ENCODE results near the gene FCER2. TPM values are rescaled to one million over a fixed set of nuclear protein-coding genes. Genes with fewer than 3 reads are reported as not detected.

Gene FCER2
- polyA plus RNA-seq, 3 donors = 1.1 to 4.1 (median 2.1) TPM

DNA sequence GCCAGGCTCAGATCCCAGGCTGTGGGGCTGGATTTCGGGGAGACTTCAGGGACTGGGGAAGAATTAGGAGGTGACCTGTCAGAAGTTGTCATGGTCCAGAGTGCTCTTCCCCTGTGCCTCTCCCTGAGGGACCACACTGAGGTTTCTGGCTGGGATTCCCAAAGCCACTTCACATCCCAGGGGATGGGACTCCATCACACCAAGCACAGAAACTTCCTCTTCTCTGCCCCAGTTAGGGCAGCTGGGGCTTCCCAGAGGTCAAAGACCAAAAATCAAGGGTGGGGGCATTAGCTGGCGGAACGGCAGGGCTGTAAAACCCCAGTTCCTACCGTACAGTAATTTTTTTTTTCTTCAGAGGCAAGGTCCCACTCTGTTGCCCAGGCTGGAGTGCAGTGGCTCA is 7.4 kb downstream of the FCER2 start:
- H2AFZ ChIP-seq (ENCODE audit: insufficient read depth, low read depth, low read length, poor library complexity, severe bottlenecking) = peak overlapping the region; percentile 35
- H3K27ac Mint-ChIP-seq = peak overlapping the region in 2 of 7 donors; percentile 15 to 78
- intact Hi-C loops (cut with micrococcal nuclease) = no loop called here

GRCh38 chr19:7692417-7693088 is 9.4 kb downstream of the FCER2 start:
- Mint-ChIP-seq H3K27me3 (ENCODE audit: low read depth in 3 of 3) (peaks cover 0 to 6% (median 6%) of the 10 kb centered on the region in 3 donors), H3K4me3 (no peak overlapping the region), H3K9me3 (peaks cover 0 to 5% (median 0%) of the 10 kb centered on the region in 7 donors), H3K36me3 (no peaks in the 10 kb centered on the region), H3K4me1 (peaks cover 25% of the 10 kb centered on the region), H3K27ac (no peak overlapping the region)
- H3K9me3 ChIP-seq (replicated peaks in 1 of 2; ENCODE audit: control insufficient read depth in 1 of 2, insufficient read depth in 1 of 2, low read length in 2 of 2) = no peaks in the 10 kb centered on the region
- intact Hi-C loops (cut with micrococcal nuclease) = no loop called here
- no peak overlapping the region for H3K4me2 ChIP-seq (replicated peaks; ENCODE audit: extremely low read depth, low read length, poor library complexity, severe bottlenecking)
- no peaks in the 10 kb centered on the region for H3K79me2 ChIP-seq (ENCODE audit: insufficient read depth, low read length)
- no peak for DNase-seq
- no peak overlapping the region for H3K9ac ChIP-seq (ENCODE audit: insufficient read depth, low read length, poor library complexity, severe bottlenecking)
- H3K27ac ChIP-seq (ENCODE audit: low read depth in 1 of 2, low read length in 2 of 2) = no peak overlapping the region
- no peak overlapping the region for H2AFZ ChIP-seq (ENCODE audit: insufficient read depth, low read depth, low read length, poor library complexity, severe bottlenecking)
- peaks cover 19 to 24% of the 10 kb centered on the region in 2 donors for H3K4me1 ChIP-seq (ENCODE audit: control insufficient read depth in 1 of 2, insufficient read depth in 2 of 2, low read length in 2 of 2)
- H4K20me1 ChIP-seq (ENCODE audit: insufficient read depth, low read length) = no peaks in the 10 kb centered on the region
- TF ChIP-seq CTCF (IDR thresholded peaks at IDR 0.05) = no peak
- no peaks in the 10 kb centered on the region for H3K27me3 ChIP-seq (ENCODE audit: control insufficient read depth in 2 of 2, insufficient read depth in 2 of 2, low read length in 2 of 2)
- 96% methylated on average over 13 of the region's 13 CpGs for WGBS (ENCODE audit: insufficient coverage)
- H3K4me3 ChIP-seq (replicated peaks in 1 of 3; ENCODE audit: low read depth in 2 of 3, low read length in 3 of 3) = no peak overlapping the region
- H3K36me3 ChIP-seq (replicated peaks in 1 of 2; ENCODE audit: control insufficient read depth in 1 of 2, insufficient read depth in 2 of 2, low read length in 2 of 2) = no peaks in the 10 kb centered on the region

More for the DNA sequence above, 7.4 kb downstream of the FCER2 start:
- H3K4me1 Mint-ChIP-seq = peaks cover 28% of the 10 kb centered on the region
- H3K4me3 ChIP-seq (replicated peaks in 1 of 3; ENCODE audit: low read depth in 2 of 3, low read length in 3 of 3) = no peak overlapping the region
- H3K9ac ChIP-seq (ENCODE audit: insufficient read depth, low read length, poor library complexity, severe bottlenecking) = no peak overlapping the region
- no peak for TF ChIP-seq CTCF (IDR thresholded peaks at IDR 0.05)
- no peaks in the 10 kb centered on the region for H3K9me3 ChIP-seq (replicated peaks in 1 of 2; ENCODE audit: control insufficient read depth in 1 of 2, insufficient read depth in 1 of 2, low read length in 2 of 2)
- no peaks in the 10 kb centered on the region for H3K36me3 Mint-ChIP-seq
- peak in 1 of 3 donors; percentile 40 for DNase-seq
- peaks cover 0 to 10% (median 6%) of the 10 kb centered on the region in 3 donors for H3K27me3 Mint-ChIP-seq (ENCODE audit: low read depth in 3 of 3)
- no peak overlapping the region for H3K4me3 Mint-ChIP-seq
- 59% methylated on average over 3 of the region's 4 CpGs for WGBS (ENCODE audit: insufficient coverage)
- no peaks in the 10 kb centered on the region for H4K20me1 ChIP-seq (ENCODE audit: insufficient read depth, low read length)
- H3K79me2 ChIP-seq (ENCODE audit: insufficient read depth, low read length) = no peaks in the 10 kb centered on the region
- H3K36me3 ChIP-seq (replicated peaks in 1 of 2; ENCODE audit: control insufficient read depth in 1 of 2, insufficient read depth in 2 of 2, low read length in 2 of 2) = no peaks in the 10 kb centered on the region
- H3K9me3 Mint-ChIP-seq = no peaks in the 10 kb centered on the region
- H3K27me3 ChIP-seq (ENCODE audit: control insufficient read depth in 2 of 2, insufficient read depth in 2 of 2, low read length in 2 of 2) = no peaks in the 10 kb centered on the region
- peaks cover 21 to 28% of the 10 kb centered on the region in 2 donors for H3K4me1 ChIP-seq (ENCODE audit: control insufficient read depth in 1 of 2, insufficient read depth in 2 of 2, low read length in 2 of 2)
- H3K27ac ChIP-seq (ENCODE audit: low read depth in 1 of 2, low read length in 2 of 2) = no peak overlapping the region
- H3K4me2 ChIP-seq (replicated peaks; ENCODE audit: extremely low read depth, low read length, poor library complexity, severe bottlenecking) = no peak overlapping the region
